Stimulated activated CD8-positive, alpha-beta memory T cell treated with anti-CD3 and anti-CD28 coated beads, Interleukin-7, amount 100 ng/mL, for 4 hours (primary cell): ENCODE results near the gene COL24A1.

ENCODE experiments used
- DNase-seq, 2 donors: peaks; one replicate each; pipeline ENCODE4 v3.0.0-alpha.2; 2020; ENCODE audit warnings: low read depth in 2 of 2

The COL24A1 gene

GRCh38 chr1:86156566-86157455 is at the start of gene COL24A1:
COL24A1 (minus strand) TSS chr1:86156772; CDS start chr1:86156396, 376 bp downstream.
- no peak for DNase-seq

GRCh38 chr1:86205741-86206140 is 49.2 kb upstream of the COL24A1 start:
- DNase-seq, result no peak

GRCh38 chr1:86202552-86203340 is 46.2 kb upstream of the COL24A1 start:
- DNase-seq, result no peak

- DNase-seq, result no peak
Observed at GRCh38 chr1:86201311-86201710, 44.7 kb upstream of the COL24A1 start.

- DNase-seq, result no peak
Observed at GRCh38 chr1:86200901-86201300, 44.3 kb upstream of the COL24A1 start.

GRCh38 chr1:86197206-86197855 is 40.8 kb upstream of the COL24A1 start:
- no peak for DNase-seq

- no peak for DNase-seq
Observed at GRCh38 chr1:86195281-86195680, 38.7 kb upstream of the COL24A1 start.

GRCh38 chr1:86194491-86195034 is 38.0 kb upstream of the COL24A1 start:
- no peak for DNase-seq

GRCh38 chr1:86192417-86192816 is 35.8 kb upstream of the COL24A1 start:
- no peak for DNase-seq

- DNase-seq, result no peak
Observed at GRCh38 chr1:86191958-86192357, 35.4 kb upstream of the COL24A1 start.

GRCh38 chr1:86190873-86191272 is 34.3 kb upstream of the COL24A1 start:
- DNase-seq, result no peak

- no peak for DNase-seq
Observed at GRCh38 chr1:86184426-86184825, 27.9 kb upstream of the COL24A1 start.

GRCh38 chr1:86183810-86184209 is 27.2 kb upstream of the COL24A1 start:
- no peak for DNase-seq

- no peak for DNase-seq
Observed at GRCh38 chr1:86176226-86176625, 19.7 kb upstream of the COL24A1 start.

GRCh38 chr1:86175756-86176155 is 19.2 kb upstream of the COL24A1 start:
- DNase-seq, result no peak

- DNase-seq, result no peak
Observed at GRCh38 chr1:86169625-86170024, 13.1 kb upstream of the COL24A1 start.

GRCh38 chr1:86159800-86160199 is 3.2 kb upstream of the COL24A1 start:
- no peak for DNase-seq

- DNase-seq, result no peak
Observed at GRCh38 chr1:86155807-86156565, 586 bp downstream of the COL24A1 start.

GRCh38 chr1:86155051-86155806 is 1.3 kb downstream of the COL24A1 start:
- DNase-seq, result no peak

GRCh38 chr1:86154571-86155050 is 2.0 kb downstream of the COL24A1 start:
- no peak for DNase-seq
